CD4-positive, alpha-beta T cell treated with Interleukin-17A for 4 hours (primary cell): ENCODE data around the gene ABI3BP.
A peak's percentile ranks its signal among the peaks of the same experiment; 100 is the strongest.

ENCODE experiments used
- DNase-seq: peaks from one replicate; pipeline ENCODE4 v3.0.0-alpha.2; 2020; ENCODE audit warnings: mixed read lengths

ABI3BP gene

GRCh38 chr3:100717637-100718487, 275.4 kb downstream of the ABI3BP start:
- DNase-seq: no peak

GRCh38 chr3:100717063-100717462, 276.2 kb downstream of the ABI3BP start:
- DNase-seq: no peak

GRCh38 chr3:100715176-100715575, 278.0 kb downstream of the ABI3BP start:
- DNase-seq: no peak

GRCh38 chr3:100710261-100710968, 282.8 kb downstream of the ABI3BP start:
- peak; percentile 36 for DNase-seq

GRCh38 chr3:100709842-100710260, 283.4 kb downstream of the ABI3BP start:
- DNase-seq: peak; percentile 44

- peak; percentile 99 for DNase-seq
Measured at GRCh38 chr3:100708989-100709841, 284.0 kb downstream of the ABI3BP start, which contains the start of gene TFG. Gene TFG, plus strand, starts transcription at chr3:100709494. Its CDS starts 4,192 bp downstream, at chr3:100713686.

GRCh38 chr3:100708644-100708988, 284.6 kb downstream of the ABI3BP start:
- no peak for DNase-seq

- DNase-seq: no peak
Measured at GRCh38 chr3:100706365-100706764, 286.9 kb downstream of the ABI3BP start.

GRCh38 chr3:100703865-100704264, 289.4 kb downstream of the ABI3BP start:
- no peak for DNase-seq

- no peak for DNase-seq
Measured at GRCh38 chr3:100702980-100703345, 290.3 kb downstream of the ABI3BP start.

- DNase-seq: no peak
Measured at GRCh38 chr3:100702082-100702979, 290.9 kb downstream of the ABI3BP start.

- no peak for DNase-seq
Measured at GRCh38 chr3:100700708-100701107, 292.5 kb downstream of the ABI3BP start.
